Fibroblast of the aortic adventitia (primary cell): ENCODE data around the gene ATG10. TPM values are rescaled to one million over a fixed set of nuclear protein-coding genes. Genes with fewer than 3 reads are reported as not detected.
"Not testable (repeated sequence)": the region's sequence is repeated elsewhere in the genome, so short reads cannot be mapped to it uniquely, and the experiment has no call there.

Source experiments
- DNase-seq: peaks from one replicate; pipeline ENCODE4 v3.0.0-alpha.2; 2010; ENCODE audit warnings: low read depth
- H3K4me3 ChIP-seq: 2 replicates; pipeline ENCODE4 v1.5.1; 2011; ENCODE audit warnings: low read depth, mild to moderate bottlenecking, control low read depth, low read length, moderate library complexity
- total RNA-seq: library from RNA; depleted of rRNA; stranded (reverse); fragments of >200 nt; gene quantifications from 2 replicates; pipeline ENCODE4 v1.2.3, GENCODE V29; 2012; ENCODE audit warnings: low replicate concordance
- TF ChIP-seq, protein P1 (sequence below): IDR thresholded peaks from 2 replicates; pipeline ENCODE4 v1.5.1; 2011; ENCODE audit warnings: mild to moderate bottlenecking, low read length, control low read depth, inconsistent platforms; ENCODE audit not compliant: insufficient read depth

ATG10 gene
- total RNA-seq, 1 donor: 8.8 TPM

- TF ChIP-seq, protein P1, sequence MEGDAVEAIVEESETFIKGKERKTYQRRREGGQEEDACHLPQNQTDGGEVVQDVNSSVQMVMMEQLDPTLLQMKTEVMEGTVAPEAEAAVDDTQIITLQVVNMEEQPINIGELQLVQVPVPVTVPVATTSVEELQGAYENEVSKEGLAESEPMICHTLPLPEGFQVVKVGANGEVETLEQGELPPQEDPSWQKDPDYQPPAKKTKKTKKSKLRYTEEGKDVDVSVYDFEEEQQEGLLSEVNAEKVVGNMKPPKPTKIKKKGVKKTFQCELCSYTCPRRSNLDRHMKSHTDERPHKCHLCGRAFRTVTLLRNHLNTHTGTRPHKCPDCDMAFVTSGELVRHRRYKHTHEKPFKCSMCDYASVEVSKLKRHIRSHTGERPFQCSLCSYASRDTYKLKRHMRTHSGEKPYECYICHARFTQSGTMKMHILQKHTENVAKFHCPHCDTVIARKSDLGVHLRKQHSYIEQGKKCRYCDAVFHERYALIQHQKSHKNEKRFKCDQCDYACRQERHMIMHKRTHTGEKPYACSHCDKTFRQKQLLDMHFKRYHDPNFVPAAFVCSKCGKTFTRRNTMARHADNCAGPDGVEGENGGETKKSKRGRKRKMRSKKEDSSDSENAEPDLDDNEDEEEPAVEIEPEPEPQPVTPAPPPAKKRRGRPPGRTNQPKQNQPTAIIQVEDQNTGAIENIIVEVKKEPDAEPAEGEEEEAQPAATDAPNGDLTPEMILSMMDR: no peak
- no peak overlapping the region for H3K4me3 ChIP-seq
- DNase-seq: peak; percentile 5
Measured at GRCh38 chr5:82106207-82106606, 134.4 kb downstream of the ATG10 start.

DNA sequence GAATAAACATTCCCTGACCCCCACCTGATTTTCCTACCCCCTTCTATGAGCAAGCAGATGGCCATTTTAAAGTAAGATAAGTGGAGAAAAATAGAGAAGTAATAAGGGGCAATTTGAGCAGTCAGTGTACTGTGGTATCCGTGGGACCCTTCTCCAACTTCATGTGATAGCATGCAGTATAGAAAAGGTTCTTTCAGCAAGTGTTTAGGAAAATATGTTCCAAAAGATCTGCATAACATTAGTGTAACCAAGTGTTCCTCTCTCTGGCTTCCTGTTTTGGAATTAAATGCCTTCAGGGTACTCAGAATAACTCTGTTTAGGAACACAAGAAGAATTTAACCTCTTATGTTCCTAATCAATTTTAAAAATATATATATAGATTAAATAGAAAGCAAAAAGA, 134.9 kb downstream of the ATG10 start:
- no peak for DNase-seq
- no peak overlapping the region for H3K4me3 ChIP-seq
- TF ChIP-seq, protein P1: no peak

DNA sequence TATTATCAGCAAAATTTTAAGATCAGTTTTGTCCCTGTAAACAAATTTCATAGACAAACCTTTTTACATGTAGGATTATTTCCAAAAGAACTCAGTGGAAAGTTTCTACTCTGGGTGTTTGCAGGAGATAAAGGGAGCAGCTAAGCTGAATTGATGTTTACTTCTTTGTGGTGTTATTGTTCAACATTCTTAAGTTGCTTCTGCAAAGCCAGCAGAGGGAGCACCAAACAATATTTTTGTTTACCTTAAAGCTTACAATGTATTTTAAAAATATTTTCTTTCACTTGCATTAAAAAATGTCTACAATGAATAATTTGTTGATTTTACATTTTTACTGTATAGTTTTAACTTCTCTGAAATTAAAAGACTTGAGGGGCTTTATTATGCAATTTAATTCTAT, 135.4 kb downstream of the ATG10 start:
- no peak overlapping the region for H3K4me3 ChIP-seq
- TF ChIP-seq, protein P1: peak; percentile 40
- peak; percentile 43 for DNase-seq

DNA sequence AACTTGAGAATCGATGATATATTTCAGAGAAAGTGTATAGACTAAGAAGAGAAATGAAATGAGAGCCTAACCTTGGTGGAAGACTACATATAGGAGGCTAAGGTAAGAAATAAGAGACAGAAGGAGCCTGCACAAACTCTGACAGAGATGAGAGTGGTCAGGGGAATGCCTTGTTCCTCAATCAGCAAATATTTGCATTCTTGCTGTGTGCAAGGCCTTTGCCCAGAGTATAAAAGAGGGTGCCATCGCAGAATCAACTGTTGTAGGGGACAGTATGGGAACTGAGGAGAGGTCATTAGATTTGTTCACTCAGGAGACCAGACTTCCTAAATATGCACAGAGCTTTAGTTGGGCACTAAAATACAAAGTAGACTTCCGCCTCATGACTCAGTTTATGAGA, 137.2 kb downstream of the ATG10 start:
- no peak overlapping the region for H3K4me3 ChIP-seq
- TF ChIP-seq, protein P1: no peak
- DNase-seq: no peak

GRCh38 chr5:82109915-82110314, 138.1 kb downstream of the ATG10 start:
- not testable (repeated sequence) for DNase-seq, H3K4me3 ChIP-seq

GRCh38 chr5:82111191-82111590, 139.4 kb downstream of the ATG10 start:
- peak; percentile 4 for DNase-seq

DNA sequence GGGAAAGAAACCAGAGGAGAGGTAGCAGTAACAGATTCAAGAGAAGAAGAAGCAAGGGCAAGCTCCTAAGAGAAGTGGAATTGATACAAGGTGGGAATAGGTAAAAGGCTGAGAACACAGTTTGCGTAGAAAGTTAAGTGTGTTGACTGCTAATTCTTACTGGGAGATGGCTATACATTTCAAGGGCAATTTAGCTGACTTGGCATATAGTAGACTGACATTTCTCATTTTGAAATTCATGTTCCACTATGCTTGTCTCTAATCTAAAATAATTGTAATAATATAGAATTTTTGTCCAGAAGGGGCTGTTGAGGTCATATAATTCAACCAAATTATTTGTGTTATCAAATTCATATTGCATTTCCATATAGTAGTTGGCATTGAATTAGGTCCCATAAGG, 144.0 kb downstream of the ATG10 start:
- no peak for DNase-seq
- TF ChIP-seq, protein P1: no peak
- H3K4me3 ChIP-seq: no peak overlapping the region

More at GRCh38 chr5:82111191-82111590, 139.4 kb downstream of the ATG10 start:
- no peak overlapping the region for H3K4me3 ChIP-seq
- TF ChIP-seq, protein P1: no peak
